Measurements from ENCODE around the gene PGAM1.

DNA sequence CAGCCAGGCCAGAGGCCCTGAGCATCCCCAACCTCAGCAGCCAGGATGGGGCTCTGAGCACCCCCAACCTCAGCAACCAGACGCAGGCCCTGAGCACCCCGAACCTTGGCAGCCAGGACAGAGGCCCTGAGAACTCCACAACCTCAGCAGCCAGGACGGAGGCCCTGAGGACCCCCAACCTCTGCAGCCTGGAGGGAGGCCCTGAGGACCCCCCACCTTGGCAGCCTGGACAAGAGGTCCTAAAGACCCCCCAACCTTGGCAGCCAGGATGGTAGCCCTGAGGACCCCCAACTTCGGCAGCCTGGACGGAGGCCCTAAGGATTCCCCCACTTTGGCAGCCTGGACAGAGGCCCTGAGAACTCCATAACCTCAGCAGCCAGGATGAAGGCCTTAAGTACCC is 41.8 kb upstream of the PGAM1 start:
- TF ChIP-seq, protein P1, sequence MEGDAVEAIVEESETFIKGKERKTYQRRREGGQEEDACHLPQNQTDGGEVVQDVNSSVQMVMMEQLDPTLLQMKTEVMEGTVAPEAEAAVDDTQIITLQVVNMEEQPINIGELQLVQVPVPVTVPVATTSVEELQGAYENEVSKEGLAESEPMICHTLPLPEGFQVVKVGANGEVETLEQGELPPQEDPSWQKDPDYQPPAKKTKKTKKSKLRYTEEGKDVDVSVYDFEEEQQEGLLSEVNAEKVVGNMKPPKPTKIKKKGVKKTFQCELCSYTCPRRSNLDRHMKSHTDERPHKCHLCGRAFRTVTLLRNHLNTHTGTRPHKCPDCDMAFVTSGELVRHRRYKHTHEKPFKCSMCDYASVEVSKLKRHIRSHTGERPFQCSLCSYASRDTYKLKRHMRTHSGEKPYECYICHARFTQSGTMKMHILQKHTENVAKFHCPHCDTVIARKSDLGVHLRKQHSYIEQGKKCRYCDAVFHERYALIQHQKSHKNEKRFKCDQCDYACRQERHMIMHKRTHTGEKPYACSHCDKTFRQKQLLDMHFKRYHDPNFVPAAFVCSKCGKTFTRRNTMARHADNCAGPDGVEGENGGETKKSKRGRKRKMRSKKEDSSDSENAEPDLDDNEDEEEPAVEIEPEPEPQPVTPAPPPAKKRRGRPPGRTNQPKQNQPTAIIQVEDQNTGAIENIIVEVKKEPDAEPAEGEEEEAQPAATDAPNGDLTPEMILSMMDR (IDR thresholded peaks at IDR 0.05; ENCODE audit: insufficient read depth, low read depth, low read length), result no peak
- no peak for TF ChIP-seq EZH2 (IDR thresholded peaks at IDR 0.05; ENCODE audit: insufficient read depth, low read length)
